GM20000 (cell line): Measurements from ENCODE around the gene LTB.

ENCODE experiments used
- DNase-seq: peaks from one replicate; pipeline ENCODE4 v3.0.0; 2012; ENCODE audit warnings: low spot score
- TF ChIP-seq, protein P1 (sequence below): IDR thresholded peaks from 2 replicates; pipeline ENCODE4 v1.5.1; 2012; ENCODE audit warnings: mild to moderate bottlenecking, control low read depth; ENCODE audit errors: extremely low read depth, missing control alignments

LTB gene

DNA sequence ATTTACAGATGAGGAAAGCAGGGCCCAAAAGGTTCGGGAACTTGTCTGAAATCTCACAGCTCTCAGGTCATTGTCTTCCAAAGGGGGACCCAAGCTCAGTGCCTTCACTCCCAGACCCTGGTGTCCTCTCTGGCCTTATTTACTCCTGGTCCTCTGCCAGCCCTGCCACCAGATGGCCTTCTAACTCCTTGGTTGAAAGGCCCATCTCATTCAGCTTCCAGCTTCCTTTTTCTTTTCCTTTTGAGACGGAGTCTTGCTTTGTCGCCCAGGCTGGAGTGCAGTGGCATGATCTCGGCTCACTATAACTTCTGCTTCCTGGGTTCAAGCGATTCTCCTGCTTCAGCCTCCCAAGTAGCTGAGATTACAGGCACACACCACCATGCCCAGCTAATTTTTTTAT, 30.9 kb downstream of the LTB start:
- TF ChIP-seq, protein P1, sequence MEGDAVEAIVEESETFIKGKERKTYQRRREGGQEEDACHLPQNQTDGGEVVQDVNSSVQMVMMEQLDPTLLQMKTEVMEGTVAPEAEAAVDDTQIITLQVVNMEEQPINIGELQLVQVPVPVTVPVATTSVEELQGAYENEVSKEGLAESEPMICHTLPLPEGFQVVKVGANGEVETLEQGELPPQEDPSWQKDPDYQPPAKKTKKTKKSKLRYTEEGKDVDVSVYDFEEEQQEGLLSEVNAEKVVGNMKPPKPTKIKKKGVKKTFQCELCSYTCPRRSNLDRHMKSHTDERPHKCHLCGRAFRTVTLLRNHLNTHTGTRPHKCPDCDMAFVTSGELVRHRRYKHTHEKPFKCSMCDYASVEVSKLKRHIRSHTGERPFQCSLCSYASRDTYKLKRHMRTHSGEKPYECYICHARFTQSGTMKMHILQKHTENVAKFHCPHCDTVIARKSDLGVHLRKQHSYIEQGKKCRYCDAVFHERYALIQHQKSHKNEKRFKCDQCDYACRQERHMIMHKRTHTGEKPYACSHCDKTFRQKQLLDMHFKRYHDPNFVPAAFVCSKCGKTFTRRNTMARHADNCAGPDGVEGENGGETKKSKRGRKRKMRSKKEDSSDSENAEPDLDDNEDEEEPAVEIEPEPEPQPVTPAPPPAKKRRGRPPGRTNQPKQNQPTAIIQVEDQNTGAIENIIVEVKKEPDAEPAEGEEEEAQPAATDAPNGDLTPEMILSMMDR: peak; percentile 88
- DNase-seq: peak; percentile 71

DNA sequence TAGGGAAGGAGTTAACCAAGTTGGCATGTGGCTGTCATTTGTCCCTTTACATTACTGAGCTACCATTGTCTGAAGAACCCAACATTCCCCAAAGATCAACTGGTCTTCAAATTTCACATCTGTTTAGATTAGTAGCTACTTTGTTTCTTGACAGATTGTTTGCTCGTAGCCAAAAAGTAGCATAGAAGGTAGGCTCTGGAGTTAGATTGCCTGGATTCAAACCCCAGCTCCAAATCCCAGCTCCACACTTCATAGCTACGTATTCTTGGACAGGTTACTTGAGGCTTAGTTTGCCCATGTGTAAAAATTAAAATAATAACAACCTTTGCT, 33.7 kb downstream of the LTB start:
- TF ChIP-seq, protein P1: no peak
- no peak for DNase-seq

DNA sequence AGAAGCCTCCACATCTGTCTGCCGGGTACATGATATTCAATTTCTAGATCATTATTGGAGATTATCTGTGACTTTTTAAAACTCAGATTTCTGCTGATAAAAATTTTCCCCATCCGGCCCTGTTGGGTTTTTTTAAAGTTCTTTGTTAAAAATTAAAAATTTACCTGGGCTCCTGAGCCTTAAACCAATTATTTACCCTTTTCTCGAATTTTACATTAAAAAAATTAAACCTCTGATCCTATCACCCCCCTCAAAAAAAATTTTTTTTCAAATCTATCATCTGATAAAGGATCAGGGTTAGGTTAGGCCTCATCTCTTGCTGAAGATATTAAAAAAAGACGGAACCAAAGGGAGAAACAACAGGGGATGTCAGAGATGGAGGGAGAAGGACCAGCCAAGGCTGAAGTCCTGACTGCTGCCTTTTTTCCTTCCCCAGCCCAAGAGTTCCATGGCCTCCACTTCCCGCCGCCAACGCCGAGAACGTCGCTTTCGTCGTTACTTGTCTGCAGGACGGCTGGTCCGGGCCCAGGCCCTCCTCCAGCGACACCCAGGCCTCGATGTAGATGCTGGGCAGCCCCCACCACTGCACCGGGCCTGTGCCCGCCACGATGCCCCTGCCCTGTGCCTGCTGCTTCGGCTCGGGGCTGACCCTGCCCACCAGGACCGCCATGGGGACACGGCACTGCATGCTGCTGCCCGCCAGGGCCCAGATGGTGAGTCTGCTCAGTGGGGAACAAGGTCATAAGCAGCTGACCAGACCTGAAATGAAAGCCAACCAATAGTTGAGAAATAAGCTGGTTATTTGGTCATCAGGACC, 34.3 kb downstream of the LTB start:
- DNase-seq: no peak
- TF ChIP-seq, protein P1: no peak

DNA sequence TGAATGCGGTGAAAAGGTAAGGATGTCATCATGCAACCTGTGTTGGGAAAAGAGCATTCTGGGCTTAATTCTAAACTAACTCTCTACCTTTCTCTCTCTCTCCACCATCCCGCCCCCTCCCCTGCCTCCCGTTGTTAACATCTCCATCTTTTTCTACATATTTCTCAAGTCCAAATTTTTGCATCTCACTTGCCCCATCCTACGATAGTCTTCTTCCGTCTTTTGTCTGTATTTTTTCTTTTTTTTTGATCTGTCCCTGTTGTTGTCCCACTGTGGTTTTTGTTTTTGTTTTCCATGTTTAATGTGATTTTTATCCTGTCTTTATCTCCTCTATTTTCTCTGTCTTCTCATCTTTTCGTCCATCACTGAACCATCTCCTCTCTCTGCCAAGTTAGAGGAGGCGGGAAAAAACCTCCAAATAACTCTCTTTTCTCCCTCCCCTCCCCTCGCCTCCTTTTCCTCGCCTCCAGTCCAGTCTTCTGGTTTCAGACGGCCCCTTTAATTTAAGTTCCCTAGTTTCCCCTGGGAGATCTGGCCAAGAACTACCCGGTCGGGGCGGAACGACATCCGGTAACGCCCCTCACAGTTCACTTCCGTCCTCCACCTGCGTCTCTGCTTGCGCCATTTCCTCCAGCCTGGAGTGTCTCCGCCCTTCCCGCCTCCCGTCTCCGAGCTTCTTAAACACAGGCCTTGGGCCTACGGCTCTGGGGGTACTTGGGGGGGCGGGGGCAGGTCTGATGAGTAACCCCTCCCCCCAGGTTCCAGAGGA, 35.1 kb downstream of the LTB start, which contains the start of gene NFKBIL1:
TSS of gene NFKBIL1 (plus strand) at position 651 of the 769 bp plus-strand sequence. CDS start at position 738, 87 bp downstream.
- peak; percentile 91 for DNase-seq
- TF ChIP-seq, protein P1: no peak

DNA sequence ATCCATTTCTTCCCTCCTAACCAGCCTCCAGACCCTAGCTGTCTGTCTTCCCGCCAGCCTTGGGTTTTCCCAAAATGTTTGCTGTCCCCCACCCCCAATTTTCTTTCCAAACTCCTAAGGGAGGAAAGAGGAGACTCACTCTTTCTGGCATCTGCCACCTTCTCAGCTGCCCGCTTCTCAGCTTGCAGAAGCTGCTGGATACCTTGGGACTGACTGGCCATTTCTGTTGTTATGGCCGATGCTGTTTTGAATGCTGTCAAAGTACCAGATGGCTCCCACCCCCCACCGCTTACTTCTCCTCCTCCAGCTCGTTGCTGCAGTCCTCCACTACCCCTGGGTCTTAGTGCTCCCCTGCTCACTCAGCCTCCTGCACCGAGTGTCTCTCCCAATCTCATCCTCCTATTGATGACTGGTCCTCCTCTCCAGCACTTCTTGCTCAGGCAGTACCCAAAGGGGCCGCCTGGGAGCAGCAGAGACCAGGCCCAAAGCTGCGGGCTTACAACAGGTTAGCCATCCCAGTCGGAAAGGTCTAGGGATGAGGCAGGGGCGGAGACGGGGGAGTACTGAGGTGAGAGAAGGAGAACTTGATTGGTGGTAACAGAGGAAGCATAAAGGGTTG, 35.8 kb downstream of the LTB start, which contains the start of gene ATP6V1G2:
TSS of gene ATP6V1G2 (minus strand) at position 270 of the 619 bp plus-strand sequence. CDS start at position 221, 49 bp downstream.
- TF ChIP-seq, protein P1: peak; percentile 98
- DNase-seq: peak; percentile 72

DNA sequence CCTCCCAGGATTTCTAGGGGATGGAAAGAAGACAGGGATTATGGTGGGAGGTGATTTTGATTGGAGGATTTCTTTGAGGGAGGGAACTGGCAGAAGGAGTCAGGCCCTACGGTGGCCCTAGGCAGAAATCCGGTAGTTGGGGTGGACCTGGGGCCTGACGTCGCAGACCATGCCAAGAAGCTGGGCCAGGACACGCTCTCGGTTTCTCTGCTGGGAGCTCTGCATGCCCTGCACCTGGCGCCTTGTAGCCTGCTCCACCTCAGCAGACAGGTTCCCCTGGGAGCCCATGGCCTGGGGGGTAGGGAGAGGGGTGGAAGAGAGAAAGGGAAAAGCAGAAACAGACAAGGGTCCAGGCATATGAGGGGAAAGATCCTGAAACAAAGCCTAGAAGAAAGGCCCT, 36.9 kb downstream of the LTB start:
- TF ChIP-seq, protein P1: no peak
- DNase-seq: no peak
